GM12878 (cell line): ENCODE data around the gene CDC37. TPM values are rescaled to one million over a fixed set of nuclear protein-coding genes. Genes with fewer than 3 reads are reported as not detected.

Source experiments
- CBX5 ChIP-seq: sonication (generic); IDR thresholded peaks from 2 replicates; pipeline ENCODE4 v1.6.1; 2016; ENCODE audit warnings: low read depth, moderate library complexity, mild to moderate bottlenecking, inconsistent platforms
- FOS ChIP-seq: IDR thresholded peaks from 3 replicates; pipeline ENCODE4 v1.6.1; 2011; ENCODE audit warnings: borderline replicate concordance; ENCODE audit not compliant: insufficient read length; ENCODE audit errors: extremely low read depth
- MXI1 ChIP-seq: fragments of 150-350 bp; IDR thresholded peaks from 2 replicates; pipeline ENCODE4 v1.6.1; 2011; ENCODE audit warnings: low read depth, mild to moderate bottlenecking, inconsistent platforms, low read length, improper control_type of control experiment
- MYB ChIP-seq: fragments of 150-350 bp; IDR thresholded peaks from 2 replicates; pipeline ENCODE4 v1.6.1; 2014; ENCODE audit warnings: mild to moderate bottlenecking, low read depth, low read length, borderline replicate concordance
- MYC ChIP-seq: IDR thresholded peaks from 2 replicates; pipeline ENCODE4 v1.6.1; 2011; ENCODE audit warnings: mild to moderate bottlenecking, low read length, moderate library complexity, inconsistent platforms; ENCODE audit not compliant: insufficient read depth, insufficient replicate concordance, insufficient read length, severe bottlenecking
- SIN3A ChIP-seq: IDR thresholded peaks from 2 replicates; pipeline ENCODE4 v1.6.1; 2012; ENCODE audit warnings: low read depth, low read length, improper control_type of control experiment
- SIX5 ChIP-seq: IDR thresholded peaks from 2 replicates; pipeline ENCODE4 v1.6.1; 2011; ENCODE audit warnings: mild to moderate bottlenecking, low read depth, low read length, moderate library complexity; ENCODE audit not compliant: severe bottlenecking
- SMC3 ChIP-seq: IDR thresholded peaks from 2 replicates; pipeline ENCODE4 v1.6.1; 2011; ENCODE audit warnings: low read length, improper control_type of control experiment, borderline replicate concordance
- SP1 ChIP-seq: IDR thresholded peaks from one replicate; pipeline ENCODE4 v1.6.1; 2011; ENCODE audit warnings: low read depth, low read length
- STAT3 ChIP-seq: IDR thresholded peaks from 2 replicates; pipeline ENCODE4 v1.6.1; 2011; ENCODE audit warnings: low read depth, low read length, improper control_type of control experiment
- YBX1 ChIP-seq: fragments of 450-650 bp; IDR thresholded peaks from 2 replicates; pipeline ENCODE4 v1.6.1; 2016; ENCODE audit warnings: antibody characterized with exemption
- polyA plus RNA-seq, 11 experiments: library from polyadenylated mRNA; depleted of rRNA in 4 of 11; unstranded in 6 of 11; stranded (reverse) in 5 of 11; fragments of >200 nt; fragmentation: Nextera tagmentation in 4 of 11; fragmentation: Illumina TruSeq in 1 of 11; extraction: Ambion mirVana in 4 of 11; extraction: Trizol in 1 of 11; gene quantifications; 1 replicate in 1 of 11; 2 replicates in 10 of 11; pipeline versions ENCODE4 v1.2.1 to v1.2.3, GENCODE V29; 2011 to 2016; ENCODE audit warnings: inconsistent platforms in 2 of 11, missing spikeins in 2 of 11, low read depth in 1 of 11
- total RNA-seq, 4 experiments: library from RNA; depleted of rRNA in 3 of 4; stranded (reverse); fragments of >200 nt in 3 of 4; fragmentation: Illumina TruSeq in 1 of 4; extraction: Trizol in 1 of 4; gene quantifications; 2 replicates each; pipeline versions ENCODE4 v1.2.1 to v1.2.3, GENCODE V29; 2013 to 2021
- TF ChIP-seq, protein P1 (sequence below): fragments of 450-650 bp; formaldehyde crosslinking; IDR thresholded peaks from 2 replicates; pipeline ENCODE4 v1.4.0; 2022; ENCODE audit warnings: mild to moderate bottlenecking, moderate library complexity
- TF ChIP-seq, protein P2 (sequence below): fragments of 450-650 bp; IDR thresholded peaks from 2 replicates; pipeline ENCODE4 v1.6.1; 2017; ENCODE audit warnings: mild to moderate bottlenecking, moderate library complexity
- TF ChIP-seq, protein P3 (sequence below): fragments of 450-650 bp; IDR thresholded peaks from 2 replicates; pipeline ENCODE4 v1.6.1; 2016; ENCODE audit warnings: mild to moderate bottlenecking
- TF ChIP-seq, protein P4 (sequence below): IDR thresholded peaks from 2 replicates; pipeline ENCODE4 v1.6.1; 2012; ENCODE audit warnings: mild to moderate bottlenecking, low read depth, low read length

Gene CDC37
- total and polyA plus RNA-seq, 10 of the 15 experiments (the other 5 are each of a cell fraction or from before 2014, with no cell fraction given): 4.7 to 265 (median 176) TPM

DNA sequence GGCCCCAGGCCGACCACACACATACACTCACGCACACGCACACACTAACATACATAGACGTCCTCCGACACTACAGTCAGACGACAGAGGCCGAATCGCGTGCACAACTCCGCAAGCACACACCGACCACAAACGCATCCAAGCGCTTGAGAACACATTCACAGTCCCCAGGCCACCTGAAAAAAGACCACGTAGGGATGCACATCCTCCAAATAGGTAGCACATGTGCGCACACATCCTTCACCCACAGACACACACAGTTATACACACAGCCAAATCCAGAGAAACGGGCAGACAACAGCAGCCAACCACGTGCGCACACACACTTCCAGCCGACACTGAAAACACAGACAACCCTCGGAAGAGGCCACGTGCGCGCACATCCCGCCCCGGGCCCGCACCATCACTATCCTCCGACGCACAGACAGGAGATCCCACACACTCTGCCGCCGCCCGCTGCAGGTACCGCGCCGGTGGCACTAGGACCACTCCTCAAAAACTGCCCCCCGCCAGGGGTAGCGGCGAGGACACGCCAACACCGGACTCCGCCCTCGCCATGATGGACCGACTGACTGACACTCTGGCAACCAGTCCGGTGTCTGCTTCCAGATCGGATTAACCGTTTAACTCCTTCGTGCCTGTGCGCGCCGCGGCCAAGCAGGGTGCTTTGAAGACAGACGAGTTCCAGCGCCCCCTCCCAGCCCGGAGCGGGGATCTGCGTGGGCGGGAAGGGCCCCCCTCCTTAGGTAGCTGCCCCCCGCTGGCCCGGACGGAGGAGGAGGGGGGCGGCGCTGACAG is 16.5 kb upstream of the CDC37 start (continued):
- TF ChIP-seq, protein P1, sequence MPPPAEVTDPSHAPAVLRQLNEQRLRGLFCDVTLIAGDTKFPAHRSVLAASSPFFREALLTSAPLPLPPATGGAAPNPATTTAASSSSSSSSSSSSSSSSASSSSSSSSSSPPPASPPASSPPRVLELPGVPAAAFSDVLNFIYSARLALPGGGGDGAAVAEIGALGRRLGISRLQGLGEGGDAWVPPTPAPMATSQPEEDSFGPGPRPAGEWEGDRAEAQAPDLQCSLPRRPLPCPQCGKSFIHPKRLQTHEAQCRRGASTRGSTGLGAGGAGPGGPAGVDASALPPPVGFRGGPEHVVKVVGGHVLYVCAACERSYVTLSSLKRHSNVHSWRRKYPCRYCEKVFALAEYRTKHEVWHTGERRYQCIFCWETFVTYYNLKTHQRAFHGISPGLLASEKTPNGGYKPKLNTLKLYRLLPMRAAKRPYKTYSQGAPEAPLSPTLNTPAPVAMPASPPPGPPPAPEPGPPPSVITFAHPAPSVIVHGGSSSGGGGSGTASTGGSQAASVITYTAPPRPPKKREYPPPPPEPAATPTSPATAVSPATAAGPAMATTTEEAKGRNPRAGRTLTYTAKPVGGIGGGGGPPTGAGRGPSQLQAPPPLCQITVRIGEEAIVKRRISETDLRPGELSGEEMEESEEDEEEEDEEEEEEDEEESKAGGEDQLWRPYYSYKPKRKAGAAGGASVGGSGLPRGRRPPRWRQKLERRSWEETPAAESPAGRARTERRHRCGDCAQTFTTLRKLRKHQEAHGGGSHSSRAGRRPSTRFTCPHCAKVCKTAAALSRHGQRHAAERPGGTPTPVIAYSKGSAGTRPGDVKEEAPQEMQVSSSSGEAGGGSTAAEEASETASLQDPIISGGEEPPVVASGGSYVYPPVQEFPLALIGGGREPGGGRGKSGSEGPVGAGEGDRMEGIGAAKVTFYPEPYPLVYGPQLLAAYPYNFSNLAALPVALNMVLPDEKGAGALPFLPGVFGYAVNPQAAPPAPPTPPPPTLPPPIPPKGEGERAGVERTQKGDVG (CRISPR knock-in tag): no peak
- TF ChIP-seq MXI1 (peak; percentile 93), FOS (no peak), SIN3A (peak; percentile 90), CBX5 (no peak), STAT3 (no peak), MYC (peak; percentile 61), MYB (no peak), YBX1 (no peak), SP1 (peak; percentile 24), SMC3 (no peak), SIX5 (no peak)
- TF ChIP-seq, protein P2, sequence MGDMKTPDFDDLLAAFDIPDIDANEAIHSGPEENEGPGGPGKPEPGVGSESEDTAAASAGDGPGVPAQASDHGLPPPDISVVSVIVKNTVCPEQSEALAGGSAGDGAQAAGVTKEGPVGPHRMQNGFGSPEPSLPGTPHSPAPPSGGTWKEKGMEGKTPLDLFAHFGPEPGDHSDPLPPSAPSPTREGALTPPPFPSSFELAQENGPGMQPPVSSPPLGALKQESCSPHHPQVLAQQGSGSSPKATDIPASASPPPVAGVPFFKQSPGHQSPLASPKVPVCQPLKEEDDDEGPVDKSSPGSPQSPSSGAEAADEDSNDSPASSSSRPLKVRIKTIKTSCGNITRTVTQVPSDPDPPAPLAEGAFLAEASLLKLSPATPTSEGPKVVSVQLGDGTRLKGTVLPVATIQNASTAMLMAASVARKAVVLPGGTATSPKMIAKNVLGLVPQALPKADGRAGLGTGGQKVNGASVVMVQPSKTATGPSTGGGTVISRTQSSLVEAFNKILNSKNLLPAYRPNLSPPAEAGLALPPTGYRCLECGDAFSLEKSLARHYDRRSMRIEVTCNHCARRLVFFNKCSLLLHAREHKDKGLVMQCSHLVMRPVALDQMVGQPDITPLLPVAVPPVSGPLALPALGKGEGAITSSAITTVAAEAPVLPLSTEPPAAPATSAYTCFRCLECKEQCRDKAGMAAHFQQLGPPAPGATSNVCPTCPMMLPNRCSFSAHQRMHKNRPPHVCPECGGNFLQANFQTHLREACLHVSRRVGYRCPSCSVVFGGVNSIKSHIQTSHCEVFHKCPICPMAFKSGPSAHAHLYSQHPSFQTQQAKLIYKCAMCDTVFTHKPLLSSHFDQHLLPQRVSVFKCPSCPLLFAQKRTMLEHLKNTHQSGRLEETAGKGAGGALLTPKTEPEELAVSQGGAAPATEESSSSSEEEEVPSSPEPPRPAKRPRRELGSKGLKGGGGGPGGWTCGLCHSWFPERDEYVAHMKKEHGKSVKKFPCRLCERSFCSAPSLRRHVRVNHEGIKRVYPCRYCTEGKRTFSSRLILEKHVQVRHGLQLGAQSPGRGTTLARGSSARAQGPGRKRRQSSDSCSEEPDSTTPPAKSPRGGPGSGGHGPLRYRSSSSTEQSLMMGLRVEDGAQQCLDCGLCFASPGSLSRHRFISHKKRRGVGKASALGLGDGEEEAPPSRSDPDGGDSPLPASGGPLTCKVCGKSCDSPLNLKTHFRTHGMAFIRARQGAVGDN: peak; percentile 26
- TF ChIP-seq, protein P3, sequence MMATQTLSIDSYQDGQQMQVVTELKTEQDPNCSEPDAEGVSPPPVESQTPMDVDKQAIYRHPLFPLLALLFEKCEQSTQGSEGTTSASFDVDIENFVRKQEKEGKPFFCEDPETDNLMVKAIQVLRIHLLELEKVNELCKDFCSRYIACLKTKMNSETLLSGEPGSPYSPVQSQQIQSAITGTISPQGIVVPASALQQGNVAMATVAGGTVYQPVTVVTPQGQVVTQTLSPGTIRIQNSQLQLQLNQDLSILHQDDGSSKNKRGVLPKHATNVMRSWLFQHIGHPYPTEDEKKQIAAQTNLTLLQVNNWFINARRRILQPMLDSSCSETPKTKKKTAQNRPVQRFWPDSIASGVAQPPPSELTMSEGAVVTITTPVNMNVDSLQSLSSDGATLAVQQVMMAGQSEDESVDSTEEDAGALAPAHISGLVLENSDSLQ: peak; percentile 96
- TF ChIP-seq, protein P4, sequence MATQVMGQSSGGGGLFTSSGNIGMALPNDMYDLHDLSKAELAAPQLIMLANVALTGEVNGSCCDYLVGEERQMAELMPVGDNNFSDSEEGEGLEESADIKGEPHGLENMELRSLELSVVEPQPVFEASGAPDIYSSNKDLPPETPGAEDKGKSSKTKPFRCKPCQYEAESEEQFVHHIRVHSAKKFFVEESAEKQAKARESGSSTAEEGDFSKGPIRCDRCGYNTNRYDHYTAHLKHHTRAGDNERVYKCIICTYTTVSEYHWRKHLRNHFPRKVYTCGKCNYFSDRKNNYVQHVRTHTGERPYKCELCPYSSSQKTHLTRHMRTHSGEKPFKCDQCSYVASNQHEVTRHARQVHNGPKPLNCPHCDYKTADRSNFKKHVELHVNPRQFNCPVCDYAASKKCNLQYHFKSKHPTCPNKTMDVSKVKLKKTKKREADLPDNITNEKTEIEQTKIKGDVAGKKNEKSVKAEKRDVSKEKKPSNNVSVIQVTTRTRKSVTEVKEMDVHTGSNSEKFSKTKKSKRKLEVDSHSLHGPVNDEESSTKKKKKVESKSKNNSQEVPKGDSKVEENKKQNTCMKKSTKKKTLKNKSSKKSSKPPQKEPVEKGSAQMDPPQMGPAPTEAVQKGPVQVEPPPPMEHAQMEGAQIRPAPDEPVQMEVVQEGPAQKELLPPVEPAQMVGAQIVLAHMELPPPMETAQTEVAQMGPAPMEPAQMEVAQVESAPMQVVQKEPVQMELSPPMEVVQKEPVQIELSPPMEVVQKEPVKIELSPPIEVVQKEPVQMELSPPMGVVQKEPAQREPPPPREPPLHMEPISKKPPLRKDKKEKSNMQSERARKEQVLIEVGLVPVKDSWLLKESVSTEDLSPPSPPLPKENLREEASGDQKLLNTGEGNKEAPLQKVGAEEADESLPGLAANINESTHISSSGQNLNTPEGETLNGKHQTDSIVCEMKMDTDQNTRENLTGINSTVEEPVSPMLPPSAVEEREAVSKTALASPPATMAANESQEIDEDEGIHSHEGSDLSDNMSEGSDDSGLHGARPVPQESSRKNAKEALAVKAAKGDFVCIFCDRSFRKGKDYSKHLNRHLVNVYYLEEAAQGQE: no peak
